Ishikawa (cell line): ENCODE results near the gene CNIH2.

Experiments used
- CEBPB ChIP-seq: IDR thresholded peaks from 2 replicates; pipeline ENCODE4 v1.6.1; 2012
- CREB1 ChIP-seq: IDR thresholded peaks from 2 replicates; pipeline ENCODE4 v1.6.1; 2012; ENCODE audit warnings: low read depth
- EGR1 ChIP-seq: IDR thresholded peaks from 2 replicates; pipeline ENCODE4 v1.6.1; 2012
- EP300 ChIP-seq: IDR thresholded peaks from 2 replicates; pipeline ENCODE4 v1.6.1; 2012; ENCODE audit warnings: borderline replicate concordance
- FOXM1 ChIP-seq: IDR thresholded peaks from 2 replicates; pipeline ENCODE4 v1.6.1; 2012; ENCODE audit warnings: low read depth, borderline replicate concordance
- NFIC ChIP-seq: IDR thresholded peaks from 2 replicates; pipeline ENCODE4 v1.6.1; 2012
- RAD21 ChIP-seq: IDR thresholded peaks from 2 replicates; pipeline ENCODE4 v1.6.1; 2012; ENCODE audit warnings: low read depth
- TAF1 ChIP-seq: IDR thresholded peaks from 2 replicates; pipeline ENCODE4 v1.6.1; 2012; ENCODE audit warnings: low read depth, mild to moderate bottlenecking
- TCF12 ChIP-seq: IDR thresholded peaks from 2 replicates; pipeline ENCODE4 v1.6.1; 2012; ENCODE audit warnings: low read depth
- TEAD4 ChIP-seq: IDR thresholded peaks from 2 replicates; pipeline ENCODE4 v1.6.1; 2012
- YY1 ChIP-seq: IDR thresholded peaks from 2 replicates; pipeline ENCODE4 v1.6.1; 2012; ENCODE audit warnings: low read depth
- ZBTB7A ChIP-seq: IDR thresholded peaks from 2 replicates; pipeline ENCODE4 v1.6.1; 2012; ENCODE audit warnings: low read depth
- TF ChIP-seq, protein P1 (sequence below): IDR thresholded peaks from 2 replicates; pipeline ENCODE4 v1.6.1; 2012; ENCODE audit warnings: low read depth, mild to moderate bottlenecking
- TF ChIP-seq, protein P2 (sequence below): IDR thresholded peaks from 2 replicates; pipeline ENCODE4 v1.6.1; 2012
- TF ChIP-seq, protein P3 (sequence below): IDR thresholded peaks from 2 replicates; pipeline ENCODE4 v1.6.1; 2012

Gene CNIH2

DNA sequence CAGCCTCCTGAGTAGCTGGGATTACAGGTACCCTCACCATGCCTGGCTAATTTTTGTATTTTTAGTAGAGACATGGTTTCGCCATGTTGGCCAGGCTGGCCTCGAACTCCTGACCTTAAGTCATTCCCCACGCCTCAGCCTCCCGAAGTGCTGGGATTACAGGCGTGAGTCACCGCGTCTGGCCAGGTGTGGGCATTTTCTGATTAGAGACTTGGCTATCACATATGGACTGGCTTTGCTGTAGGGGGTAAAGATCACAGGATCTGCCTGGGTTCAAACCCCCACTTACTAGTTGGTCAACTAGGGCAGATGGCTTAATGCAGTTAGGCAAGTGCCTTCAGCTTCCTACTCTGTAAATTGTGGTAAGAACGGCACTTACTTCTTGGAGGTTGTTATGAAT lies 32.3 kb downstream of the CNIH2 start:
- no peak for TF ChIP-seq RAD21
- TF ChIP-seq, protein P1, sequence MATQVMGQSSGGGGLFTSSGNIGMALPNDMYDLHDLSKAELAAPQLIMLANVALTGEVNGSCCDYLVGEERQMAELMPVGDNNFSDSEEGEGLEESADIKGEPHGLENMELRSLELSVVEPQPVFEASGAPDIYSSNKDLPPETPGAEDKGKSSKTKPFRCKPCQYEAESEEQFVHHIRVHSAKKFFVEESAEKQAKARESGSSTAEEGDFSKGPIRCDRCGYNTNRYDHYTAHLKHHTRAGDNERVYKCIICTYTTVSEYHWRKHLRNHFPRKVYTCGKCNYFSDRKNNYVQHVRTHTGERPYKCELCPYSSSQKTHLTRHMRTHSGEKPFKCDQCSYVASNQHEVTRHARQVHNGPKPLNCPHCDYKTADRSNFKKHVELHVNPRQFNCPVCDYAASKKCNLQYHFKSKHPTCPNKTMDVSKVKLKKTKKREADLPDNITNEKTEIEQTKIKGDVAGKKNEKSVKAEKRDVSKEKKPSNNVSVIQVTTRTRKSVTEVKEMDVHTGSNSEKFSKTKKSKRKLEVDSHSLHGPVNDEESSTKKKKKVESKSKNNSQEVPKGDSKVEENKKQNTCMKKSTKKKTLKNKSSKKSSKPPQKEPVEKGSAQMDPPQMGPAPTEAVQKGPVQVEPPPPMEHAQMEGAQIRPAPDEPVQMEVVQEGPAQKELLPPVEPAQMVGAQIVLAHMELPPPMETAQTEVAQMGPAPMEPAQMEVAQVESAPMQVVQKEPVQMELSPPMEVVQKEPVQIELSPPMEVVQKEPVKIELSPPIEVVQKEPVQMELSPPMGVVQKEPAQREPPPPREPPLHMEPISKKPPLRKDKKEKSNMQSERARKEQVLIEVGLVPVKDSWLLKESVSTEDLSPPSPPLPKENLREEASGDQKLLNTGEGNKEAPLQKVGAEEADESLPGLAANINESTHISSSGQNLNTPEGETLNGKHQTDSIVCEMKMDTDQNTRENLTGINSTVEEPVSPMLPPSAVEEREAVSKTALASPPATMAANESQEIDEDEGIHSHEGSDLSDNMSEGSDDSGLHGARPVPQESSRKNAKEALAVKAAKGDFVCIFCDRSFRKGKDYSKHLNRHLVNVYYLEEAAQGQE = no peak
- TF ChIP-seq TCF12 = no peak
- TF ChIP-seq, protein P2, sequence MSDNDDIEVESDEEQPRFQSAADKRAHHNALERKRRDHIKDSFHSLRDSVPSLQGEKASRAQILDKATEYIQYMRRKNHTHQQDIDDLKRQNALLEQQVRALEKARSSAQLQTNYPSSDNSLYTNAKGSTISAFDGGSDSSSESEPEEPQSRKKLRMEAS = no peak
- TF ChIP-seq TAF1 = no peak
- TF ChIP-seq CEBPB = no peak
- TF ChIP-seq NFIC = no peak
- TF ChIP-seq FOXM1 = no peak
- TF ChIP-seq, protein P3, sequence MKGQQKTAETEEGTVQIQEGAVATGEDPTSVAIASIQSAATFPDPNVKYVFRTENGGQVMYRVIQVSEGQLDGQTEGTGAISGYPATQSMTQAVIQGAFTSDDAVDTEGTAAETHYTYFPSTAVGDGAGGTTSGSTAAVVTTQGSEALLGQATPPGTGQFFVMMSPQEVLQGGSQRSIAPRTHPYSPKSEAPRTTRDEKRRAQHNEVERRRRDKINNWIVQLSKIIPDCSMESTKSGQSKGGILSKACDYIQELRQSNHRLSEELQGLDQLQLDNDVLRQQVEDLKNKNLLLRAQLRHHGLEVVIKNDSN = no peak
- no peak for TF ChIP-seq EGR1
- TF ChIP-seq EP300 = no peak
- TF ChIP-seq YY1 = no peak

DNA sequence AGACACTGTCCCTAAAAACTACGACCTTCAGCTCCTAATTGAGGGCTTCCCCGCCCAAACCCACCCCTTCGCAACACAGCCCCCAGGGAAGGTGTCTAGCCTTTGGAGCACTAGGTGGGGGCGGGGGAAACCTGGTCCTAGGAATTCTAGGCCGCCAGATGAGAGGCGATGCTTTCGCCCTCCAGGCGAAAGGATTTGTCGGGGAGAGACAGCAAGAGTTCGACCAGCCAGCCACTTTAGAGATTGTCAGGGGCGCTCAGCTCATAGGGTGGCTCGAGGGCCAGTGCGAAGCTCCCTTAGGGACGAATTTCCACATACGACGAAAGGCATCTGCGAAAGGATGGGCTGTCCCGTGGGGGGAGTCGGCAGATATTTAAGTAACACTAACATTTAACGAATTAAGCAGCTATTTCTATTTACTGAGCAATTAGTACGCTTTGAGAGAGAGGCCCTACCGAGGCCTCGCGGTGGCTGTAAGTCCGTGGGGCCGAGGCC lies 33.5 kb downstream of the CNIH2 start:
- TF ChIP-seq RAD21 = no peak

DNA sequence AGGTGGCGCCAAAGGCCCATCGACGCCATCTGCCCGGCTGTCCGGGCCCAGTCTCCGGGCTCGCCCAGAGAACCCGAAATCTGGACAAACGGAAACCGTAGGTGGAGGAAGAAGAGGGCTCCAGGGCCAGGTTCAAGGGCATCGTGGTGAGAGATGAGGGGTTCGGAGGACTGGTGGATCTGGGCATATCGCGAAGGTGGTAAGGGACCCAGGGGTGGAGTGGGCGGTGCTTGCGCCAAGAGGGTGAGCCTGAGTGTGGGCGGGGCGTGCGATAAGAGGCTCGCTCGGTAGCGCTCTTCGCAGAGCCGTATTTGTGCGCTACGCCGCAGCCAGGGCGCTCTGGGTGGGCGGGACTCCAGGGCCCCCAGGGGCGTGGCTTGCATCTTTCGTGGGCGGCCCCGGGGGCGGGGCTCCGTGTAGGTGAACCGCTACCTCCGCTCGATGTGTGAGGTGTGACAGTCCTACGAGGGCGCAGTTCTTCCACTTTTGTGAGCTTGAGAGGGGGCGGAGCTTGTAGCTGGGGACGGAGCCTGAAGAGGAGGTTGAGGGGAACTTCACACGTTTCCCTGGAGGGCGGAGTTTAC lies 34.1 kb downstream of the CNIH2 start:
- no peak for TF ChIP-seq EP300
- no peak for TF ChIP-seq ZBTB7A
- no peak for TF ChIP-seq FOXM1
- TF ChIP-seq, protein P3 = no peak
- TF ChIP-seq TEAD4 = no peak
- TF ChIP-seq, protein P1 = no peak
- TF ChIP-seq TAF1 = no peak; the same call in 1 of the 2 replicates
- TF ChIP-seq CEBPB = no peak
- no peak for TF ChIP-seq TCF12
- no peak for TF ChIP-seq YY1
- TF ChIP-seq CREB1 = no peak
- peak; percentile 94 for TF ChIP-seq RAD21
- peak; percentile 50; the same call in 1 of the 2 replicates for TF ChIP-seq EGR1
- no peak for TF ChIP-seq NFIC
- TF ChIP-seq, protein P2 = peak; percentile 46; the same call in 1 of the 2 replicates

DNA sequence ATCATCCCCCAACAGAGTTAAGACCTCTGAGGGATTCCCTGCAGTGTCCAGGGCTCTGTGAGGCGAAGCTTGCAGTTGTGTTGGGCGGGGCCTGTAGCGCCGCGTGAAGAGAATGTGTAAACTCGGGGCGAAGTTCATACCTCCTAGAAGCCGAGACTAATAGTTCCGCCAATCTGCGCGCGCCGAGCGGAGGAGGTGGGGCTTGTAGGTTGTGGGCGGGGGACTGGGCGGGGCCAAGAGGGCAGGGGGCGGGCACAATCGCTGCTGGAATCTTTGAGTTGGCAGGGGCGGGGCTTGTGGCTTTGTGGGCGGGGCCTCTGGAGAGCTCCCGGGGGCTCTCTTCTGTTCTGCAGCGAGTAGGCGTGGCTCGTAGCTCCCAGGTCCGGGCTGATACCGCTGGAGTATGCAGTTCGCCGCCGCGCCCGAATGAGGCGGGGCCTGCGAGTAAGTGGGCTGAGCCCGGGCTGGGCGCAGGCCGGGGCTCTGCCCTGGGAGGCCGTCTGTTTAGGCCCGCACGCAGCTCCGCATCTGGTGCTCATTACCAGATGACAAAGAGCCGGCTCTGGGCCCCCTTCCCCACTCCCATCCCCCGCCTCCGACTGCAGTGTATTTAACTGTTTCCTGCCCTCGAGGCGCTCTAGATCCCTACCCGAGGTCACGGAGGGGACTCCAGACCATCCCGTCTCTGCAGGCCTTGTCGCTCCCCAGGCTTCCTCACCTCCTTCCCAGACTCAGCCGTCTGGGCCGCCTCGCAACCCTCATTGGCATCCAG lies 34.8 kb downstream of the CNIH2 start:
- TF ChIP-seq EP300 (no peak), TCF12 (0 out of 2 replicates have a peak, but pooled peaks have one; percentile 7)
- TF ChIP-seq, protein P2 = peak; percentile 79

DNA sequence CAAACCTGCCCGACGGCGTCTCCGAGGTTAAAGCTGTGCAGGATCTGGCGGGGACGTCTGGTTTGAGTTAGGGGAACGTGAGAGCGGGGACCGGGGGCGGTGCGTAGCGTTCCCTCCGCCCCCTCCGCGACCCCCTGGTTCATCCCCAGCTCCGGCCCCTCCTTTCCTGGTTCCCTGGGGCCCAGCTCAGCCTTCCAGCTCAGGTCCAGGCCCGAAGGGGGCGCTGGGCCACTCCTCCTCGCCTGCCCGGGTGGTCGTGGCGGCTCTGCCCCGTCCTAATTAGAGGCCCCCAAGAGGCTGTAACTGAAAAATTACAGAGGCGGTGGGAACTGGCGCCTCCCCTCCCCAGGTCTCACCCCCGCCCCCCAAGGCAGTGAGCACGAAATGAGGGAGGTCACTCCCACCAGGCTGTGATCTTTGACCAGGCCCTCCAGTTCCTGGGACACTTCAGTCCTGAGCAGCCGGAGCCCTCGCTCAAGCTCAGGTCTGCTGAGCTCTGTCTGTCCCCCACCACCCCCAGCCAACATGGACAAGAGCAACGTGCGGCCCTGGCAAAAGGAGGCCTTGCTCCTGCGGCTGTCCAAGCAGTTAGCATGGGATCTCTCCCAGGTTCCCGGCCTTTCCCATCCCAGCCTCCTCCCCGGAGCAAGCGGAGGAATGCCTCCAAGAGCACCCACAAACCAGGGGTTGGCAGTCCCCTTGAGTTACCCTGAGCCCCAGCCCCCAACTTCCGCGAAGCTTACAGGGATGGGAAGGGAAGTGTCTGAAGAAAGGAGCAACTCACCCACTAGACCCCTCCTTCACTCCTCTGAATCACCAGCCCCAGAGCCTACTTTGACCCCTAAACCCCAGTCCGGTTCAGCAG lies 35.6 kb downstream of the CNIH2 start:
- TF ChIP-seq YY1 (no peak), EP300 (no peak), ZBTB7A (no peak), NFIC (no peak), RAD21 (no peak), CREB1 (no peak), TCF12 (no peak), FOXM1 (no peak), CEBPB (no peak), TEAD4 (no peak), TAF1 (no peak), EGR1 (no peak)
- TF ChIP-seq, protein P2 = no peak
- TF ChIP-seq, protein P1 = no peak
- TF ChIP-seq, protein P3 = no peak
